GM12878 (cell line): Measurements from ENCODE around the gene S100A2.

ENCODE experiments used
- ATF7 ChIP-seq: fragments of 450-650 bp; IDR thresholded peaks from 2 replicates; pipeline ENCODE4 v1.6.1; 2016; ENCODE audit warnings: low read depth, mild to moderate bottlenecking
- BHLHE40 ChIP-seq, 2 experiments: fragments of 450-650 bp in 1 of 2; IDR thresholded peaks; 2 replicates each; pipeline ENCODE4 v1.6.1; 2011 to 2017; ENCODE audit warnings: low read depth in 2 of 2, borderline replicate concordance in 1 of 2, improper control_type of control experiment in 1 of 2, low read length in 1 of 2, mild to moderate bottlenecking in 1 of 2
- CEBPB ChIP-seq, 2 experiments: fragments of 150-350 bp in 1 of 2; IDR thresholded peaks; 2 replicates each; pipeline ENCODE4 v1.6.1; 2012 to 2014; ENCODE audit warnings: low read depth in 2 of 2, low read length in 2 of 2, borderline replicate concordance in 1 of 2, inconsistent platforms in 1 of 2
- CTCF ChIP-seq, 3 experiments: IDR thresholded peaks in 2 of 3; conservative IDR thresholded peaks in 1 of 3; 2 replicates each; pipeline ENCODE4 v1.5.1; 2011; ENCODE audit warnings: low read depth in 3 of 3, low read length in 3 of 3, mild to moderate bottlenecking in 3 of 3, control low read depth in 2 of 3, moderate library complexity in 2 of 3, inconsistent platforms in 1 of 3, mixed read lengths in 1 of 3; ENCODE audit not compliant: control insufficient read depth in 2 of 3, insufficient read depth in 1 of 3; ENCODE audit errors: extremely low read depth in 1 of 3
- EP300 ChIP-seq, 2 experiments: fragments of 150-350 bp in 1 of 2; IDR thresholded peaks; 2 replicates each; pipeline ENCODE4 v1.6.1; 2011 to 2012; ENCODE audit warnings: low read depth in 2 of 2, low read length in 2 of 2, borderline replicate concordance in 1 of 2, improper control_type of control experiment in 1 of 2, inconsistent platforms in 1 of 2; ENCODE audit not compliant: control insufficient read depth in 1 of 2
- PAX5 ChIP-seq: IDR thresholded peaks from 2 replicates; pipeline ENCODE4 v1.6.1; 2011; ENCODE audit warnings: low read depth, low read length, borderline replicate concordance

GRCh38 chr1:153520818-153521476, 44.7 kb downstream of the S100A2 start:
- TF ChIP-seq CTCF (IDR thresholded peaks at IDR 0.05 in 2 of 3, conservative IDR thresholded peaks at IDR 0.05 in 1 of 3; ENCODE audit: control insufficient read depth in 2 of 3, extremely low read depth in 1 of 3, insufficient read depth in 1 of 3, low read depth in 3 of 3, low read length in 3 of 3) = no peak
- no peak for TF ChIP-seq ATF7
- TF ChIP-seq BHLHE40 (IDR thresholded peaks at IDR 0.05; ENCODE audit: borderline replicate concordance in 1 of 2, low read depth in 2 of 2, low read length in 1 of 2) = no peak
- no peak for TF ChIP-seq PAX5
- TF ChIP-seq CEBPB (IDR thresholded peaks at IDR 0.05; ENCODE audit: borderline replicate concordance in 1 of 2, low read depth in 2 of 2, low read length in 2 of 2) = no peak
- no peak for TF ChIP-seq EP300 (IDR thresholded peaks at IDR 0.05; ENCODE audit: borderline replicate concordance in 1 of 2, control insufficient read depth in 1 of 2, low read depth in 2 of 2, low read length in 2 of 2)
